Measurements from ENCODE around the gene FKBP11. TPM values are rescaled to one million over a fixed set of nuclear protein-coding genes. Genes with fewer than 3 reads are reported as not detected.

FKBP11 gene
- total RNA-seq, 6 experiments from 2014 or later: 59.2 to 117 (median 70.8) TPM

DNA sequence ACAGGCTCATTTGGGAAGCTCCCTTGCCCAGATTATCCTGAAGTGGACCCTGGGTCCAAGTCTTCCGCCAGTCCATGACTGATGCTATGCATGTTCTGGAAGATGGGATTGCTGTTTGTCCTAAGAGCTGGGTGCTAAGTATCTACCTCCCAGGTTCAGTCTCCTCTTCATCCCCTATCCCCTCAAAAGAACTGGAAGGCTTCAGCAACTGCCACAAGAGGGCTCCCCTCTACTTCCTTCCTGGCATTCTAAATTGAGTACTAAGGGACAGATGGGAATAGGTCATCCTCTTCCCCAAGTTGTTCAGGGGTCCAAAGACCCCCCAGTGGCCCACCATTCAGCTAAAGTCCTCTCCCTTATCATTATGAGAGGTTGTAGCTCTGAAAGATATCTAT lies 9.0 kb upstream of the FKBP11 start:
- peaks cover 26% of the 10 kb centered on the region for H3K36me3 Mint-ChIP-seq (ENCODE audit: low read depth)
- no peaks in the 10 kb centered on the region for H3K9me3 Mint-ChIP-seq
- H3K27ac Mint-ChIP-seq: no peak overlapping the region
- TF ChIP-seq, protein P1, sequence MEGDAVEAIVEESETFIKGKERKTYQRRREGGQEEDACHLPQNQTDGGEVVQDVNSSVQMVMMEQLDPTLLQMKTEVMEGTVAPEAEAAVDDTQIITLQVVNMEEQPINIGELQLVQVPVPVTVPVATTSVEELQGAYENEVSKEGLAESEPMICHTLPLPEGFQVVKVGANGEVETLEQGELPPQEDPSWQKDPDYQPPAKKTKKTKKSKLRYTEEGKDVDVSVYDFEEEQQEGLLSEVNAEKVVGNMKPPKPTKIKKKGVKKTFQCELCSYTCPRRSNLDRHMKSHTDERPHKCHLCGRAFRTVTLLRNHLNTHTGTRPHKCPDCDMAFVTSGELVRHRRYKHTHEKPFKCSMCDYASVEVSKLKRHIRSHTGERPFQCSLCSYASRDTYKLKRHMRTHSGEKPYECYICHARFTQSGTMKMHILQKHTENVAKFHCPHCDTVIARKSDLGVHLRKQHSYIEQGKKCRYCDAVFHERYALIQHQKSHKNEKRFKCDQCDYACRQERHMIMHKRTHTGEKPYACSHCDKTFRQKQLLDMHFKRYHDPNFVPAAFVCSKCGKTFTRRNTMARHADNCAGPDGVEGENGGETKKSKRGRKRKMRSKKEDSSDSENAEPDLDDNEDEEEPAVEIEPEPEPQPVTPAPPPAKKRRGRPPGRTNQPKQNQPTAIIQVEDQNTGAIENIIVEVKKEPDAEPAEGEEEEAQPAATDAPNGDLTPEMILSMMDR (IDR thresholded peaks at IDR 0.05): peak; percentile 60; the same call in 1 of the 2 replicates
- DNase-seq: no peak
- H3K4me3 Mint-ChIP-seq: no peak overlapping the region
- H3K4me1 Mint-ChIP-seq (ENCODE audit: low read depth): peaks cover 11% of the 10 kb centered on the region
- no peaks in the 10 kb centered on the region for H3K27me3 Mint-ChIP-seq (ENCODE audit: insufficient read depth)

DNA sequence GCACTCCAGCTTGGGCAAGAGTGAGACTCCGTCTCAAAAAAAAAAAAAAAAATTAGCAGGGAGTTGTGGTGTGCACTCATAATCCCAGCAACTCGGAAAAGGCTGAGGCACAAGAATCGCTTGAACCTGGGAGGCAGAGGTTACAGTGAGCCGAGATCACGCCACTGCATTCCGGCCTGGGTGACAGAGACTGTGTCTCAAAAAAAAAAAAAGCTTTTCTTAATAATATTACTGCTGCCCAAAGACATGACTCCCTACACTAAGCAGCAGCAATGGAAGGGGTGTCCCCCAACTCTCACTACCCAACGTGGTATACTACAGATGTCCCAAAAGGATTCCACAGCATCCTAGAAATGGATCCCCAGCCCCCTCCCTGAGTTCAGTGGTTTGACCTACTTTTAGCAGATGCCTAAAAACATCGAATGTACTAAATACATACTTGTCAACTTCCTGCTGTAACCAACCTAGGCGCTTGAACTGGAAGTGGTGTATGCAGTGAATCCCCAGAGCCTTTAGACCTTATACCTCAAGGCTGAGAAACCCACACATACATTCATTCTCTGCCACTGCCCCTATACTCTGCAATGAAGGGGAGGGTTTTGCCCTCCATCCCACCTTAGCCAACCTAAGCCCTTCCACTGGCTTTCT lies 8.5 kb upstream of the FKBP11 start:
- peaks cover 6% of the 10 kb centered on the region for H3K4me1 Mint-ChIP-seq (ENCODE audit: low read depth)
- no peaks in the 10 kb centered on the region for H3K9me3 Mint-ChIP-seq
- H3K27ac Mint-ChIP-seq: no peak overlapping the region
- DNase-seq: no peak
- peaks cover 23% of the 10 kb centered on the region for H3K36me3 Mint-ChIP-seq (ENCODE audit: low read depth)
- TF ChIP-seq, protein P1 (IDR thresholded peaks at IDR 0.05): no peak
- no peaks in the 10 kb centered on the region for H3K27me3 Mint-ChIP-seq (ENCODE audit: insufficient read depth)
- no peak overlapping the region for H3K4me3 Mint-ChIP-seq

DNA sequence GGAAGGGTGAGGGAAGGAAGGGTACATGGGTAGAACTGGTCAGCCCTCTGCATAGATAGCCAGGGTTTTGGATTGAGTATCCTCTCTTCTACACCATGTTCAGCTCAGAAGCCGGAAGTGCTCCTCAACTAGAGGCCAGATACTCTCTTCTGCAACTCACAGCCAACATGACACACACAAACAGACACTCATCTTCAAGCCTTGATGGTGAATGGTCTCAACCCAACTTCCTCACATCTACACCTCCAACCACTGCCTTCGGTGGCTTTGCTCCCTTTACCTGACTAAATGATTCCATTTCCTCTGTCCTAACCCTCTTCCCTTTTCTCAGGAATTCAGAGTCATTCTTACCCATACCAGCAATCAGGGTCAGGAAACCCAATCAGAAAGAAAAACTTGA lies 7.6 kb upstream of the FKBP11 start:
- TF ChIP-seq, protein P1 (IDR thresholded peaks at IDR 0.05): no peak
- no peaks in the 10 kb centered on the region for H3K9me3 Mint-ChIP-seq
- peaks cover 23% of the 10 kb centered on the region for H3K36me3 Mint-ChIP-seq (ENCODE audit: low read depth)
- DNase-seq: no peak
- H3K4me1 Mint-ChIP-seq (ENCODE audit: low read depth): peaks cover 1% of the 10 kb centered on the region
- no peak overlapping the region for H3K4me3 Mint-ChIP-seq
- H3K27me3 Mint-ChIP-seq (ENCODE audit: insufficient read depth): no peaks in the 10 kb centered on the region
- no peak overlapping the region for H3K27ac Mint-ChIP-seq

DNA sequence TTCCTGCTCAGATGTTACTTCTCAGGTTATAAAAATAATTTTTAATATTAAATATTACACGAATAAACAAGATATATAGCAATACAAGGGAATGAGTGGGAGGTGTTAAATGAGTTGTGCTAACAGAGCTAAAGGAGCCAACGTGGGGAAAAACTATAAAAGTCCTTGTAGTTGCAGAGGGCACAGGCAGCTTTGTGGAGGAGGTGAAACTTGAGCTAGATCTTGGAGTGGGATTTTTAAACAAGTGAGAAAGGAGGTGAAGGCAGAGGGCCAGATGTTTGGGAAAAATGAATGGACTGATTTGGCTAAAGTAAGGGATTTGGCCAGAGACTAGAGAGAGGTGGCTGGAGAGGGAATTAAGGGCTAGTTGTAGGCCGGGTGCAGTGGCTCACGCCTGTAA lies 5.2 kb upstream of the FKBP11 start:
- Mint-ChIP-seq H3K4me1 (ENCODE audit: low read depth) (peaks cover 17% of the 10 kb centered on the region), H3K36me3 (ENCODE audit: low read depth) (peaks cover 27% of the 10 kb centered on the region)

DNA sequence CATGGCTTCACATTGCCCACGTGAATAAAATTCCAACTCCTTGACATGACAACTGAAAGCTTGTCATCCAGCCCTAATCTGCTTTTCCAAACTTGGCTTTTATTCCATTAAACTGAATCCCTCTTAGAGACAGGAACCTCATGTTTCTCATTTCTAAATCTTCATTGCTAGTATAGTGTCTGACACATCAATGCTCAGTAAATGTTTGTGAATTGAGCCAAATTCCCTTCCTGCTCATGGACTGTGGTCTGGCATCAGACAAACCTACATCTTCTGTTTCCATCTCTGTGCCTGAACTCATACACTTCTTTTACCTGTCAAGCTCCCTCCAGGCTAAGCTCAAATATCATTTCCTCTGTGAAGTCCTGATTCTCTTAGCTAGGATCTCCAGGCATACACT lies 4.3 kb upstream of the FKBP11 start:
- Mint-ChIP-seq H3K4me3 (no peak overlapping the region), H3K27me3 (ENCODE audit: insufficient read depth) (peaks cover 2% of the 10 kb centered on the region; the same call in 1 of the 2 replicates), H3K9me3 (no peaks in the 10 kb centered on the region), H3K27ac (no peak overlapping the region), H3K36me3 (ENCODE audit: low read depth) (peaks cover 27% of the 10 kb centered on the region), H3K4me1 (ENCODE audit: low read depth) (peaks cover 23% of the 10 kb centered on the region)
- no peak for DNase-seq
- TF ChIP-seq, protein P1 (IDR thresholded peaks at IDR 0.05): no peak

More for the DNA sequence above, 5.2 kb upstream of the FKBP11 start:
- no peaks in the 10 kb centered on the region; the same call in 1 of the 2 replicates for H3K27me3 Mint-ChIP-seq (ENCODE audit: insufficient read depth)
- H3K27ac Mint-ChIP-seq: no peak overlapping the region
- TF ChIP-seq, protein P1 (IDR thresholded peaks at IDR 0.05): no peak
- DNase-seq: no peak
- H3K4me3 Mint-ChIP-seq: no peak overlapping the region; the same call in 1 of the 2 replicates
- no peaks in the 10 kb centered on the region for H3K9me3 Mint-ChIP-seq

All from HFFc6 (cell line).